ENCODE measurements around the gene PACS1. TPM values are rescaled to one million over a fixed set of nuclear protein-coding genes. Genes with fewer than 3 reads are reported as not detected.
A peak's percentile ranks its signal among the peaks of the same experiment; 100 is the strongest.

PACS1 gene
- total RNA-seq, 1 experiment from 2014 or later, result 41.1 TPM

DNA sequence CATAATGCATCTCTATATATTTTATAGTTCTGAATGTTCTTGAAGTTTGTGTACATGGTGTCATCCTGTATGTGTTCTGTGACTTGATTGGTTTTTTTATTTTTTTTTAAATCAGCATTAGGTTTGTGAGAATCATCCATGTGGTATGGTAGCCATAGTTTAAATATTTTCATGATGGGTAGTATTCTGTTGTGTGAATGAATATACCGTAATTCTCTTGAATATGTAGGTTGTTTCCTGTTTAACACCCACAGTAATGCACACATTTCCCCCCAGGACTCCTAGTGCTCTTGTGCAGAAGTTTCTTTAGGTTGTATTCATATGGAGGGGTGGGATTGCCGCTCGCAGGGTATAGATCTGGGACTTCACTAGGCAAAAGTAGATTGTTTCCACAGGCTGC, 2.0 kb downstream of the PACS1 start:
- DNase-seq (ENCODE audit: low read depth, low spot score) (no peak), ATAC-seq (no peak)
- peaks cover 10 to 28% of the 10 kb centered on the region in 2 experiments for H3K4me1 ChIP-seq (ENCODE audit: control insufficient read depth in 1 of 2, insufficient read depth in 2 of 2, low read length in 2 of 2)
- RAD21 ChIA-PET (ENCODE audit: low non-redundant PET in 1 of 2, low total read pairs in 2 of 2, uncharacterized antibody in 2 of 2, unreplicated experiment in 2 of 2), result no interaction called here
- H3K4me2 ChIP-seq (ENCODE audit: low read length), result peak overlapping the region; percentile 88; the same call in 1 of the 2 replicates
- no peak overlapping the region for H3K9ac ChIP-seq (ENCODE audit: low read length)
- POLR2A ChIA-PET, result no interaction called here
- no peak overlapping the region for H2AFZ ChIP-seq (ENCODE audit: low read depth, low read length, poor library complexity, severe bottlenecking)
- no peaks in the 10 kb centered on the region for H3K9me2 ChIP-seq (ENCODE audit: insufficient read depth)
- BruUV-seq (replicated peaks), result no TSS peak
- H3K36me3 ChIP-seq (ENCODE audit: control insufficient read depth in 1 of 2, insufficient read depth in 2 of 2, low read length in 2 of 2), result peaks cover 7 to 19% of the 10 kb centered on the region in 2 experiments; a peak in 2 of 4 replicates
- H3K27ac ChIP-seq (ENCODE audit: low read depth, low read length), result no peak overlapping the region
- intact Hi-C loops (cut with micrococcal nuclease), result no loop called here
- no peaks in the 10 kb centered on the region for H3K27me3 ChIP-seq (ENCODE audit: insufficient read depth, low read length)
- H3K79me2 ChIP-seq (ENCODE audit: insufficient read depth, low read length), result peaks cover 34% of the 10 kb centered on the region
- CTCF ChIA-PET, result interaction anchor here (1.1 kb wide), 1 partner anchor 9 kb away, joined by 4 read pairs; no protein-coding TSS in a partner anchor
- H4K20me1 ChIP-seq (ENCODE audit: insufficient read depth), result no peaks in the 10 kb centered on the region
- no peaks in the 10 kb centered on the region for H3K9me3 ChIP-seq (ENCODE audit: control insufficient read depth in 1 of 2, insufficient read depth in 1 of 2, low read depth in 1 of 2, low read length in 2 of 2)
- no peak for TF ChIP-seq EZH2 (IDR thresholded peaks at IDR 0.05)
- TF ChIP-seq, protein P1, sequence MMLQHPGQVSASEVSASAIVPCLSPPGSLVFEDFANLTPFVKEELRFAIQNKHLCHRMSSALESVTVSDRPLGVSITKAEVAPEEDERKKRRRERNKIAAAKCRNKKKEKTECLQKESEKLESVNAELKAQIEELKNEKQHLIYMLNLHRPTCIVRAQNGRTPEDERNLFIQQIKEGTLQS (IDR thresholded peaks at IDR 0.05), result no peak
- TF ChIP-seq REST (IDR thresholded peaks at IDR 0.05; ENCODE audit: low read depth), result no peak
- no peak for TF ChIP-seq EZH2phosphoT487 (IDR thresholded peaks at IDR 0.05; ENCODE audit: borderline replicate concordance)
- TF ChIP-seq, protein P2, sequence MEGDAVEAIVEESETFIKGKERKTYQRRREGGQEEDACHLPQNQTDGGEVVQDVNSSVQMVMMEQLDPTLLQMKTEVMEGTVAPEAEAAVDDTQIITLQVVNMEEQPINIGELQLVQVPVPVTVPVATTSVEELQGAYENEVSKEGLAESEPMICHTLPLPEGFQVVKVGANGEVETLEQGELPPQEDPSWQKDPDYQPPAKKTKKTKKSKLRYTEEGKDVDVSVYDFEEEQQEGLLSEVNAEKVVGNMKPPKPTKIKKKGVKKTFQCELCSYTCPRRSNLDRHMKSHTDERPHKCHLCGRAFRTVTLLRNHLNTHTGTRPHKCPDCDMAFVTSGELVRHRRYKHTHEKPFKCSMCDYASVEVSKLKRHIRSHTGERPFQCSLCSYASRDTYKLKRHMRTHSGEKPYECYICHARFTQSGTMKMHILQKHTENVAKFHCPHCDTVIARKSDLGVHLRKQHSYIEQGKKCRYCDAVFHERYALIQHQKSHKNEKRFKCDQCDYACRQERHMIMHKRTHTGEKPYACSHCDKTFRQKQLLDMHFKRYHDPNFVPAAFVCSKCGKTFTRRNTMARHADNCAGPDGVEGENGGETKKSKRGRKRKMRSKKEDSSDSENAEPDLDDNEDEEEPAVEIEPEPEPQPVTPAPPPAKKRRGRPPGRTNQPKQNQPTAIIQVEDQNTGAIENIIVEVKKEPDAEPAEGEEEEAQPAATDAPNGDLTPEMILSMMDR (IDR thresholded peaks at IDR 0.05 in 2 of 3, conservative IDR thresholded peaks at IDR 0.05 in 1 of 3; ENCODE audit: borderline replicate concordance in 1 of 3, insufficient read depth in 1 of 3, low read depth in 2 of 3, low read length in 2 of 3), result no peak
- no peak for TF ChIP-seq SIN3A (IDR thresholded peaks at IDR 0.05; ENCODE audit: low read depth)
- H3K4me3 ChIP-seq (replicated peaks in 1 of 2; ENCODE audit: low read depth in 1 of 2, low read length in 2 of 2), result no peak overlapping the region

All from HCT116 (cell line).